ENCODE data around the gene C2orf78.

The C2orf78 gene

DNA sequence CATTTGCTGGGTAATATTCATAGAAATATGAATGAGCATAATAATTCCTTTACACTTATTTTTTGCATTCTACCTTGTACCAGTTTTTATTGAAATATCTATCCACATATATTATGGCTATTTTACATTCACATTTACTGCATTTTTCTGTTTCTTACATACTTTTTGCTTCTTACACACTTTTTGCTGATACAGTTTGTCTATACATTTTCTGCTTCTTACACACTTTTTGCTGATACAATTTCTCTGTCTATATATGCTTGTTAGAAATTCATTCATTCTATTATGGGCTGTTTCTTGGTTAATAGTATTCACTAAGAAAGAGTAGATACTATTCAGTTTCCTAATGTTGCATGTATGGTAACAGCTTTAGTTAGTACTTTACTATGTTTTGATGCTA, 27.9 kb downstream of the C2orf78 start:
- H3K27me3 ChIP-seq (replicated peaks; ENCODE audit: control insufficient read depth, insufficient read depth, low read length) = no peaks in the 10 kb centered on the region
- DNase-seq (ENCODE audit: extremely low read depth, insufficient read length) = no peak

GRCh38 chr2:73812635-73813034, 28.7 kb downstream of the C2orf78 start:
- no peaks in the 10 kb centered on the region for H3K27me3 ChIP-seq (replicated peaks; ENCODE audit: control insufficient read depth, insufficient read depth, low read length)
- TF ChIP-seq, protein P1, sequence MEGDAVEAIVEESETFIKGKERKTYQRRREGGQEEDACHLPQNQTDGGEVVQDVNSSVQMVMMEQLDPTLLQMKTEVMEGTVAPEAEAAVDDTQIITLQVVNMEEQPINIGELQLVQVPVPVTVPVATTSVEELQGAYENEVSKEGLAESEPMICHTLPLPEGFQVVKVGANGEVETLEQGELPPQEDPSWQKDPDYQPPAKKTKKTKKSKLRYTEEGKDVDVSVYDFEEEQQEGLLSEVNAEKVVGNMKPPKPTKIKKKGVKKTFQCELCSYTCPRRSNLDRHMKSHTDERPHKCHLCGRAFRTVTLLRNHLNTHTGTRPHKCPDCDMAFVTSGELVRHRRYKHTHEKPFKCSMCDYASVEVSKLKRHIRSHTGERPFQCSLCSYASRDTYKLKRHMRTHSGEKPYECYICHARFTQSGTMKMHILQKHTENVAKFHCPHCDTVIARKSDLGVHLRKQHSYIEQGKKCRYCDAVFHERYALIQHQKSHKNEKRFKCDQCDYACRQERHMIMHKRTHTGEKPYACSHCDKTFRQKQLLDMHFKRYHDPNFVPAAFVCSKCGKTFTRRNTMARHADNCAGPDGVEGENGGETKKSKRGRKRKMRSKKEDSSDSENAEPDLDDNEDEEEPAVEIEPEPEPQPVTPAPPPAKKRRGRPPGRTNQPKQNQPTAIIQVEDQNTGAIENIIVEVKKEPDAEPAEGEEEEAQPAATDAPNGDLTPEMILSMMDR (IDR thresholded peaks at IDR 0.05; ENCODE audit: insufficient read depth, low read length, poor library complexity, severe bottlenecking) = no peak
- no peak overlapping the region for H3K4me3 ChIP-seq (replicated peaks; ENCODE audit: low read depth, low read length)
- H3K36me3 ChIP-seq (ENCODE audit: control insufficient read depth, insufficient read depth, low read length) = no peaks in the 10 kb centered on the region
- DNase-seq (ENCODE audit: extremely low read depth, insufficient read length) = no peak

More for the DNA sequence above, 27.9 kb downstream of the C2orf78 start:
- TF ChIP-seq, protein P1 (IDR thresholded peaks at IDR 0.05; ENCODE audit: insufficient read depth, low read length, poor library complexity, severe bottlenecking) = no peak
- Histone ChIP-seq H3K36me3 (ENCODE audit: control insufficient read depth, insufficient read depth, low read length) (no peaks in the 10 kb centered on the region), H3K4me3 (replicated peaks; ENCODE audit: low read depth, low read length) (no peak overlapping the region)

- Histone ChIP-seq H3K27me3 (replicated peaks; ENCODE audit: control insufficient read depth, insufficient read depth, low read length) (no peaks in the 10 kb centered on the region), H3K4me3 (replicated peaks; ENCODE audit: low read depth, low read length) (no peak overlapping the region), H3K36me3 (ENCODE audit: control insufficient read depth, insufficient read depth, low read length) (no peaks in the 10 kb centered on the region)
- no peak for DNase-seq (ENCODE audit: extremely low read depth, insufficient read length)
- TF ChIP-seq, protein P1 (IDR thresholded peaks at IDR 0.05; ENCODE audit: insufficient read depth, low read length, poor library complexity, severe bottlenecking) = no peak
Observed at GRCh38 chr2:73818296-73818695, 34.3 kb downstream of the C2orf78 start.

- Histone ChIP-seq H3K27me3 (replicated peaks; ENCODE audit: control insufficient read depth, insufficient read depth, low read length) (no peaks in the 10 kb centered on the region), H3K36me3 (ENCODE audit: control insufficient read depth, insufficient read depth, low read length) (no peaks in the 10 kb centered on the region), H3K4me3 (replicated peaks; ENCODE audit: low read depth, low read length) (no peak overlapping the region)
- DNase-seq (ENCODE audit: extremely low read depth, insufficient read length) = peak; percentile 38
- TF ChIP-seq, protein P1 (IDR thresholded peaks at IDR 0.05; ENCODE audit: insufficient read depth, low read length, poor library complexity, severe bottlenecking) = no peak
Observed at GRCh38 chr2:73821227-73821626, 37.2 kb downstream of the C2orf78 start.

- Histone ChIP-seq H3K27me3 (replicated peaks; ENCODE audit: control insufficient read depth, insufficient read depth, low read length) (no peaks in the 10 kb centered on the region), H3K36me3 (ENCODE audit: control insufficient read depth, insufficient read depth, low read length) (no peaks in the 10 kb centered on the region), H3K4me3 (replicated peaks; ENCODE audit: low read depth, low read length) (no peak overlapping the region)
- TF ChIP-seq, protein P1 (IDR thresholded peaks at IDR 0.05; ENCODE audit: insufficient read depth, low read length, poor library complexity, severe bottlenecking) = no peak
- no peak for DNase-seq (ENCODE audit: extremely low read depth, insufficient read length)
Observed at GRCh38 chr2:73821669-73822068, 37.7 kb downstream of the C2orf78 start.

DNA sequence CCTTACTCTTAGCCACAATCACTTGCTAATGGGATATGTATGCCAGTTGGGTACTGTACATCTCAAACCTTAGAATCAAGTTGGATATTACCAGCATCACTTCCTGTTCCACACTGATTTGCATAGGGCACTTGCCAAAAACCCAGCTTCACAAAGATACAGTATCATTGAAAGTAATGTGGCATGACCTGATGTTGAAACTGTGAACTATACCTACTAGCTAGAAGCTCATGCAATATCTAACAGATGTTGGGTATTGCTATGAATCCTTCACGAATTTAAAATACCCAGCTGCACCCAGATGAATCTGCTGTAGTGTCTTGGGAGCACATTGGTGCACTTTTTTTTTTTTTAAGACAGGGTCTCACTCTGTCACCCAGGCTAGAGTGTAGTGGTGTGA, 38.3 kb downstream of the C2orf78 start:
- H3K36me3 ChIP-seq (ENCODE audit: control insufficient read depth, insufficient read depth, low read length) = no peaks in the 10 kb centered on the region
- no peaks in the 10 kb centered on the region for H3K27me3 ChIP-seq (replicated peaks; ENCODE audit: control insufficient read depth, insufficient read depth, low read length)
- no peak overlapping the region for H3K4me3 ChIP-seq (replicated peaks; ENCODE audit: low read depth, low read length)
- peak; percentile 64 for DNase-seq (ENCODE audit: extremely low read depth, insufficient read length)
- TF ChIP-seq, protein P1 (IDR thresholded peaks at IDR 0.05; ENCODE audit: insufficient read depth, low read length, poor library complexity, severe bottlenecking) = no peak
